ENCODE results near the gene DENND1A.

DENND1A gene

GRCh38 chr9:123880420-123880819 is 49.5 kb downstream of the DENND1A start:
- Mint-ChIP-seq H3K4me3 (no peak overlapping the region), H3K4me1 (ENCODE audit: low read depth) (peaks cover 7% of the 10 kb centered on the region), H3K36me3 (ENCODE audit: low read depth) (peaks cover 4% of the 10 kb centered on the region), H3K9me3 (no peaks in the 10 kb centered on the region), H3K27me3 (ENCODE audit: low read depth) (no peaks in the 10 kb centered on the region), H3K27ac (no peak overlapping the region)
- no peak for DNase-seq (ENCODE audit: low spot score)

GRCh38 chr9:123876750-123877149 is 53.2 kb downstream of the DENND1A start:
- H3K4me3 Mint-ChIP-seq = no peak overlapping the region
- H3K4me1 Mint-ChIP-seq (ENCODE audit: low read depth) = peaks cover 2% of the 10 kb centered on the region
- no peaks in the 10 kb centered on the region for H3K9me3 Mint-ChIP-seq
- DNase-seq (ENCODE audit: low spot score) = no peak
- no peaks in the 10 kb centered on the region for H3K27me3 Mint-ChIP-seq (ENCODE audit: low read depth)
- no peak overlapping the region for H3K27ac Mint-ChIP-seq
- peaks cover 4% of the 10 kb centered on the region for H3K36me3 Mint-ChIP-seq (ENCODE audit: low read depth)

- no peak for DNase-seq (ENCODE audit: low spot score)
- H3K27ac Mint-ChIP-seq = no peak overlapping the region
- H3K9me3 Mint-ChIP-seq = no peaks in the 10 kb centered on the region
- peaks cover 4% of the 10 kb centered on the region for H3K36me3 Mint-ChIP-seq (ENCODE audit: low read depth)
- no peaks in the 10 kb centered on the region for H3K27me3 Mint-ChIP-seq (ENCODE audit: low read depth)
- H3K4me1 Mint-ChIP-seq (ENCODE audit: low read depth) = no peaks in the 10 kb centered on the region
- H3K4me3 Mint-ChIP-seq = no peak overlapping the region
Measured at GRCh38 chr9:123872710-123873109, 57.2 kb downstream of the DENND1A start.

GRCh38 chr9:123871781-123872180 is 58.1 kb downstream of the DENND1A start:
- Mint-ChIP-seq H3K27me3 (ENCODE audit: low read depth) (no peaks in the 10 kb centered on the region), H3K9me3 (no peaks in the 10 kb centered on the region), H3K27ac (no peak overlapping the region), H3K4me1 (ENCODE audit: low read depth) (no peaks in the 10 kb centered on the region), H3K4me3 (no peak overlapping the region), H3K36me3 (ENCODE audit: low read depth) (peaks cover 4% of the 10 kb centered on the region)
- DNase-seq (ENCODE audit: low spot score) = no peak

GRCh38 chr9:123868002-123868401 is 61.9 kb downstream of the DENND1A start:
- H3K27ac Mint-ChIP-seq = no peak overlapping the region
- DNase-seq (ENCODE audit: low spot score) = no peak

GRCh38 chr9:123867034-123867433 is 62.9 kb downstream of the DENND1A start:
- Mint-ChIP-seq H3K4me1 (ENCODE audit: low read depth) (peaks cover 4% of the 10 kb centered on the region), H3K27me3 (ENCODE audit: low read depth) (no peaks in the 10 kb centered on the region), H3K27ac (no peak overlapping the region), H3K36me3 (ENCODE audit: low read depth) (peaks cover 1% of the 10 kb centered on the region), H3K4me3 (no peak overlapping the region), H3K9me3 (no peaks in the 10 kb centered on the region)
- DNase-seq (ENCODE audit: low spot score) = no peak

More at GRCh38 chr9:123868002-123868401, 61.9 kb downstream of the DENND1A start:
- H3K4me3 Mint-ChIP-seq = no peak overlapping the region
- no peaks in the 10 kb centered on the region for H3K27me3 Mint-ChIP-seq (ENCODE audit: low read depth)
- peaks cover 1% of the 10 kb centered on the region for H3K36me3 Mint-ChIP-seq (ENCODE audit: low read depth)
- H3K9me3 Mint-ChIP-seq = no peaks in the 10 kb centered on the region
- peaks cover 4% of the 10 kb centered on the region for H3K4me1 Mint-ChIP-seq (ENCODE audit: low read depth)

GRCh38 chr9:123866497-123866896 is 63.4 kb downstream of the DENND1A start:
- no peak overlapping the region for H3K4me3 Mint-ChIP-seq
- no peaks in the 10 kb centered on the region for H3K9me3 Mint-ChIP-seq
- peaks cover 4% of the 10 kb centered on the region for H3K4me1 Mint-ChIP-seq (ENCODE audit: low read depth)
- H3K27ac Mint-ChIP-seq = no peak overlapping the region
- peaks cover 1% of the 10 kb centered on the region for H3K36me3 Mint-ChIP-seq (ENCODE audit: low read depth)
- no peak for DNase-seq (ENCODE audit: low spot score)
- H3K27me3 Mint-ChIP-seq (ENCODE audit: low read depth) = no peaks in the 10 kb centered on the region

GRCh38 chr9:123865226-123866000 is 64.5 kb downstream of the DENND1A start:
- no peak overlapping the region for H3K27ac Mint-ChIP-seq
- DNase-seq (ENCODE audit: low spot score) = no peak
- H3K4me3 Mint-ChIP-seq = no peak overlapping the region
- H3K9me3 Mint-ChIP-seq = no peaks in the 10 kb centered on the region
- H3K4me1 Mint-ChIP-seq (ENCODE audit: low read depth) = peaks cover 4% of the 10 kb centered on the region
- H3K36me3 Mint-ChIP-seq (ENCODE audit: low read depth) = peaks cover 1% of the 10 kb centered on the region
- no peaks in the 10 kb centered on the region for H3K27me3 Mint-ChIP-seq (ENCODE audit: low read depth)

- Mint-ChIP-seq H3K36me3 (ENCODE audit: low read depth) (no peaks in the 10 kb centered on the region), H3K4me3 (no peak overlapping the region), H3K9me3 (no peaks in the 10 kb centered on the region), H3K27ac (no peak overlapping the region), H3K4me1 (ENCODE audit: low read depth) (peaks cover 4% of the 10 kb centered on the region), H3K27me3 (ENCODE audit: low read depth) (no peaks in the 10 kb centered on the region)
- no peak for DNase-seq (ENCODE audit: low spot score)
Measured at GRCh38 chr9:123864251-123864650, 65.7 kb downstream of the DENND1A start.

- no peak for DNase-seq (ENCODE audit: low spot score)
- Mint-ChIP-seq H3K4me1 (ENCODE audit: low read depth) (peaks cover 4% of the 10 kb centered on the region), H3K9me3 (no peaks in the 10 kb centered on the region), H3K36me3 (ENCODE audit: low read depth) (no peaks in the 10 kb centered on the region), H3K4me3 (no peak overlapping the region), H3K27me3 (ENCODE audit: low read depth) (no peaks in the 10 kb centered on the region), H3K27ac (no peak overlapping the region)
Measured at GRCh38 chr9:123863164-123863855, 66.6 kb downstream of the DENND1A start.

GRCh38 chr9:123861756-123862120 is 68.2 kb downstream of the DENND1A start:
- H3K4me1 Mint-ChIP-seq (ENCODE audit: low read depth) = peaks cover 4% of the 10 kb centered on the region
- no peak for DNase-seq (ENCODE audit: low spot score)
- H3K27me3 Mint-ChIP-seq (ENCODE audit: low read depth) = no peaks in the 10 kb centered on the region

GRCh38 chr9:123861086-123861755 is 68.7 kb downstream of the DENND1A start:
- DNase-seq (ENCODE audit: low spot score) = no peak
- Mint-ChIP-seq H3K27ac (no peak overlapping the region), H3K36me3 (ENCODE audit: low read depth) (no peaks in the 10 kb centered on the region), H3K4me1 (ENCODE audit: low read depth) (peaks cover 4% of the 10 kb centered on the region), H3K27me3 (ENCODE audit: low read depth) (no peaks in the 10 kb centered on the region), H3K4me3 (no peak overlapping the region), H3K9me3 (no peaks in the 10 kb centered on the region)

More at GRCh38 chr9:123861756-123862120, 68.2 kb downstream of the DENND1A start:
- Mint-ChIP-seq H3K9me3 (no peaks in the 10 kb centered on the region), H3K4me3 (no peak overlapping the region), H3K36me3 (ENCODE audit: low read depth) (no peaks in the 10 kb centered on the region), H3K27ac (no peak overlapping the region)

GRCh38 chr9:123860603-123861002 is 69.3 kb downstream of the DENND1A start:
- no peak for DNase-seq (ENCODE audit: low spot score)
- Mint-ChIP-seq H3K4me3 (no peak overlapping the region), H3K27ac (no peak overlapping the region), H3K27me3 (ENCODE audit: low read depth) (no peaks in the 10 kb centered on the region), H3K9me3 (no peaks in the 10 kb centered on the region), H3K4me1 (ENCODE audit: low read depth) (no peaks in the 10 kb centered on the region), H3K36me3 (ENCODE audit: low read depth) (no peaks in the 10 kb centered on the region)

- H3K9me3 Mint-ChIP-seq = peaks cover 10% of the 10 kb centered on the region
- no peak overlapping the region for H3K27ac Mint-ChIP-seq
- no peak for DNase-seq (ENCODE audit: low spot score)
- no peaks in the 10 kb centered on the region for H3K27me3 Mint-ChIP-seq (ENCODE audit: low read depth)
- H3K36me3 Mint-ChIP-seq (ENCODE audit: low read depth) = peaks cover 5% of the 10 kb centered on the region
- no peak overlapping the region for H3K4me3 Mint-ChIP-seq
- no peaks in the 10 kb centered on the region for H3K4me1 Mint-ChIP-seq (ENCODE audit: low read depth)
Measured at GRCh38 chr9:123852403-123852802, 77.5 kb downstream of the DENND1A start.
